Fibroblast of lung (primary cell): ENCODE measurements around the gene TENT5D. TPM values are rescaled to one million over a fixed set of nuclear protein-coding genes. Genes with fewer than 3 reads are reported as not detected.

Experiments used
- DNase-seq, 2 donors: peaks; one replicate each; pipeline versions ENCODE4 v3.0.0 to v3.0.0-alpha.2; 2010; ENCODE audit warnings: low read depth in 2 of 2
- H2AFZ ChIP-seq: 2 replicates; pipeline ENCODE4 v1.5.1; 2012; ENCODE audit warnings: low read length, control low read depth, inconsistent platforms
- H3K27ac ChIP-seq: 2 replicates; pipeline ENCODE4 v1.5.1; 2011; ENCODE audit warnings: low read length, control low read depth; ENCODE audit not compliant: insufficient read depth
- H3K27me3 ChIP-seq: 2 replicates; pipeline ENCODE4 v1.5.1; 2011; ENCODE audit warnings: mild to moderate bottlenecking, low read length; ENCODE audit not compliant: control insufficient read depth, insufficient read depth
- H3K36me3 ChIP-seq: 2 replicates; pipeline ENCODE4 v1.5.1; 2011; ENCODE audit warnings: low read length; ENCODE audit not compliant: control insufficient read depth, insufficient read depth
- H3K4me1 ChIP-seq: 2 replicates; pipeline ENCODE4 v1.5.1; 2011; ENCODE audit warnings: low read length; ENCODE audit not compliant: control insufficient read depth, insufficient read depth; ENCODE audit errors: extremely low read depth
- H3K4me2 ChIP-seq: 2 replicates; pipeline ENCODE4 v1.5.1; 2011; ENCODE audit warnings: low read length, control low read depth; ENCODE audit not compliant: insufficient read depth; ENCODE audit errors: extremely low read depth
- H3K4me3 ChIP-seq, 4 experiments: fragments of 200-600 bp in 1 of 4; sonication (generic) in 1 of 4; replicated peaks in 1 of 4; 2 replicates each; pipeline ENCODE4 v1.5.1; 2011 to 2016; ENCODE audit warnings: low read length in 4 of 4, low read depth in 3 of 4, mild to moderate bottlenecking in 3 of 4, control low read depth in 2 of 4, inconsistent platforms in 1 of 4, mixed read lengths in 1 of 4; ENCODE audit not compliant: insufficient read depth in 1 of 4; ENCODE audit errors: control extremely low read depth in 1 of 4
- H3K79me2 ChIP-seq: 2 replicates; pipeline ENCODE4 v1.5.1; 2012; ENCODE audit warnings: mild to moderate bottlenecking, low read length, inconsistent platforms; ENCODE audit not compliant: control insufficient read depth, insufficient read depth
- H3K9ac ChIP-seq: 2 replicates; pipeline ENCODE4 v1.5.1; 2011; ENCODE audit warnings: mild to moderate bottlenecking, low read length, control low read depth; ENCODE audit not compliant: insufficient read depth
- H3K9me3 ChIP-seq: 2 replicates; pipeline ENCODE4 v1.5.1; 2012; ENCODE audit warnings: low read depth, low read length; ENCODE audit not compliant: control insufficient read depth, insufficient read depth
- H4K20me1 ChIP-seq: 2 replicates; pipeline ENCODE4 v1.5.1; 2011; ENCODE audit warnings: low read length; ENCODE audit not compliant: control insufficient read depth, insufficient read depth; ENCODE audit errors: extremely low read depth
- CTCF ChIP-seq, 2 donors: IDR thresholded peaks in 1 of 2; conservative IDR thresholded peaks in 1 of 2; 1 replicate in 1 of 2; 2 replicates in 1 of 2; pipeline ENCODE4 v1.5.1; 2011 to 2012; ENCODE audit warnings: low read length in 2 of 2, control low read depth in 1 of 2, inconsistent platforms in 1 of 2, low read depth in 1 of 2, mild to moderate bottlenecking in 1 of 2
- EZH2 ChIP-seq: IDR thresholded peaks from 2 replicates; pipeline ENCODE4 v1.5.1; 2012; ENCODE audit warnings: low read length, control low read depth, mild to moderate bottlenecking; ENCODE audit errors: missing control alignments
- polyA plus RNA-seq, 2 donors: library from polyadenylated mRNA; depleted of rRNA in 1 of 2; stranded (reverse) in 1 of 2; unstranded in 1 of 2; fragments of >200 nt; gene quantifications; 2 replicates each; pipeline ENCODE4 v1.2.1, GENCODE V29; 2011 to 2012; ENCODE audit warnings: missing spikeins in 1 of 2
- total RNA-seq: library from RNA; depleted of rRNA; stranded (reverse); fragments of >200 nt; gene quantifications from 2 replicates; pipeline ENCODE4 v1.2.1, GENCODE V29; 2014

TENT5D gene
- total and polyA plus RNA-seq, 2 donors (not counting 1 experiment from before 2014, with no cell fraction given): under 0.01 TPM; not detected in 1

- H4K20me1 ChIP-seq: no peaks in the 10 kb centered on the region
- no peaks in the 10 kb centered on the region for H3K27me3 ChIP-seq
- H3K9me3 ChIP-seq: no peaks in the 10 kb centered on the region
- no peak overlapping the region for H3K9ac ChIP-seq
- H2AFZ ChIP-seq: no peak overlapping the region
- H3K4me1 ChIP-seq: no peaks in the 10 kb centered on the region
- TF ChIP-seq CTCF (conservative IDR thresholded peaks at IDR 0.05 in 1 of 2, IDR thresholded peaks at IDR 0.05 in 1 of 2; ENCODE audit: low read depth in 1 of 2, low read length in 2 of 2) (no peak), EZH2 (no peak)
- H3K27ac ChIP-seq: no peak overlapping the region
- H3K4me3 ChIP-seq: no peak overlapping the region
- no peak for DNase-seq
- H3K36me3 ChIP-seq: no peaks in the 10 kb centered on the region
- no peaks in the 10 kb centered on the region for H3K79me2 ChIP-seq
- no peak overlapping the region for H3K4me2 ChIP-seq
These were observed 66.1 kb downstream of the TENT5D start for GRCh38 chrX:80486299-80486698.

GRCh38 chrX:80489166-80489565 lies 68.9 kb downstream of the TENT5D start:
- H3K27me3 ChIP-seq: no peaks in the 10 kb centered on the region

More at GRCh38 chrX:80489166-80489565, 68.9 kb downstream of the TENT5D start:
- no peak for DNase-seq
- Histone ChIP-seq H3K79me2 (no peaks in the 10 kb centered on the region), H3K9me3 (no peaks in the 10 kb centered on the region), H3K4me3 (no peak overlapping the region), H3K9ac (no peak overlapping the region), H4K20me1 (no peaks in the 10 kb centered on the region), H3K27ac (no peak overlapping the region), H3K4me1 (no peaks in the 10 kb centered on the region), H3K4me2 (no peak overlapping the region), H2AFZ (no peak overlapping the region), H3K36me3 (no peaks in the 10 kb centered on the region)
- TF ChIP-seq CTCF (conservative IDR thresholded peaks at IDR 0.05 in 1 of 2, IDR thresholded peaks at IDR 0.05 in 1 of 2; ENCODE audit: low read depth in 1 of 2, low read length in 2 of 2) (no peak), EZH2 (no peak)
